HFF-Myc (cell line): ENCODE data around the gene PRG3.

Experiments used
- DNase-seq: peaks from one replicate; pipeline ENCODE4 v3.0.0-alpha.2; 2011; ENCODE audit warnings: low read depth; ENCODE audit errors: extremely low read depth
- H3K4me3 ChIP-seq: replicated peaks from 2 replicates; pipeline ENCODE4 v1.5.1; 2011; ENCODE audit warnings: low read depth, mild to moderate bottlenecking, control low read depth, low read length
- TF ChIP-seq, protein P1 (sequence below): IDR thresholded peaks from 2 replicates; pipeline ENCODE4 v1.5.1; 2012; ENCODE audit warnings: mild to moderate bottlenecking, low read depth, low read length, control low read depth; ENCODE audit errors: missing control alignments

Gene PRG3

DNA sequence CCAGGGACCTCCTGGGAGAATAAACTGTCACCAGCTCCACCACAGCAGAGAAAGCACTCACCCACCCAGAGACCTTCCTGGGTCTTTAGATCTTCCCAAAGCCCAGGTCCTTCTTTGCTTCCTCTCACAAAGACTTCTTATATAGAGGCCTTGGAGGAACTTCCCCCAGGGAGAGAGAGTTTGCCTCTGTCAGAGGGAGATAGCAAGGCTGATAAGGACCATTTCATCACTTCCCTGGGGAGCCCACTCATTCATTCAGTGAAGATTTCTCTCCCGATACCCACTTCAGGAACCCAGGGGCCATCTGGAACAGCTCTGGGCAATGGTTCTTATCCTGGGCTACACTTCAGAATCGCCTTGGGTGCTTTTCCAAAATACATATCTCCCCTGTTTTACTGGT lies 9.6 kb upstream of the PRG3 start, which contains the start of gene PRG2:
PRG2 (minus strand) TSS at position 116 of the 400 bp plus-strand sequence. CDS start 706 bp downstream, outside the sequence.
- no peak within 1 kb of the TSS for H3K4me3 ChIP-seq
- DNase-seq = no peak
- TF ChIP-seq, protein P1, sequence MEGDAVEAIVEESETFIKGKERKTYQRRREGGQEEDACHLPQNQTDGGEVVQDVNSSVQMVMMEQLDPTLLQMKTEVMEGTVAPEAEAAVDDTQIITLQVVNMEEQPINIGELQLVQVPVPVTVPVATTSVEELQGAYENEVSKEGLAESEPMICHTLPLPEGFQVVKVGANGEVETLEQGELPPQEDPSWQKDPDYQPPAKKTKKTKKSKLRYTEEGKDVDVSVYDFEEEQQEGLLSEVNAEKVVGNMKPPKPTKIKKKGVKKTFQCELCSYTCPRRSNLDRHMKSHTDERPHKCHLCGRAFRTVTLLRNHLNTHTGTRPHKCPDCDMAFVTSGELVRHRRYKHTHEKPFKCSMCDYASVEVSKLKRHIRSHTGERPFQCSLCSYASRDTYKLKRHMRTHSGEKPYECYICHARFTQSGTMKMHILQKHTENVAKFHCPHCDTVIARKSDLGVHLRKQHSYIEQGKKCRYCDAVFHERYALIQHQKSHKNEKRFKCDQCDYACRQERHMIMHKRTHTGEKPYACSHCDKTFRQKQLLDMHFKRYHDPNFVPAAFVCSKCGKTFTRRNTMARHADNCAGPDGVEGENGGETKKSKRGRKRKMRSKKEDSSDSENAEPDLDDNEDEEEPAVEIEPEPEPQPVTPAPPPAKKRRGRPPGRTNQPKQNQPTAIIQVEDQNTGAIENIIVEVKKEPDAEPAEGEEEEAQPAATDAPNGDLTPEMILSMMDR = no peak

- H3K4me3 ChIP-seq = no peak overlapping the region
- DNase-seq = no peak
- TF ChIP-seq, protein P1 = no peak
Observed at GRCh38 chr11:57387289-57388030, 6.5 kb upstream of the PRG3 start.

DNA sequence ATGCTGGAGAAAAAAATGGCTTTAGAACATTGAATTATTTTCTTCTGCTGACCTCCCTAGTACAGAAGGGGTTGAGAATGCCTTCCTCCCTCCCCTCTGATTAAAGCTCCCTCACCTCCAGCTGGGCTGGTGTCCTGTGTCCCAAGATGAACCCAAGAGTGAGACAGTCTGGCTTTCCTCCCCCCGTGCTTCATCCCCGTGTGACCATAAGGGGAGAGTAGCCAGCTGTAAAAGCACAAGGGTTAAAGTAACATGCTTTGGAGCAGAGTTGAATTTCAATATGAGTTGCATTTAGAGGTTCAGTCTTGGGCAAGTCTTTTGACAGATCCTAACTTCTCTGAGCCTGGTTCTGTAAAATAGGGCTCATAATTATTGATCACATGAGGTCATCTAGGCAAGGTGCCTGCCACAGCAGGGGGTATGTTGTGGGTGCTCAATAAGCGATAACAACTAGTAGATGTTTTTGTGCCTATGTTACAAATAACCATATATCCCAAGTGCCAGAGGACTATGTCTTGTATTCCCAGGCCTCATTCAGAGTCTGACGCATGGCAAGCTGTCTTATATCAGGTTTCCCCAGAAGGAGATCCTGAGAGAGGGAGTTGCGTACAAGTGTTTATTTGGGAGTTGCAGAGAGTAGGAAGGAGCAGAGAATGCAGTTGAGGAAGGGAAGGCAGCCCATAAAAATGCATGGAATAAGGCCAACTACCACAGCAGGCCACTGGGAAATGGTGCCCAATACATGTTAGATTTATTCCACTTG lies 5.4 kb upstream of the PRG3 start:
- TF ChIP-seq, protein P1 = no peak
- H3K4me3 ChIP-seq = no peak overlapping the region
- no peak for DNase-seq

GRCh38 chr11:57379732-57380131 lies 1.2 kb downstream of the PRG3 start:
- DNase-seq = no peak

GRCh38 chr11:57378186-57378585 lies 2.8 kb downstream of the PRG3 start:
- TF ChIP-seq, protein P1 = no peak
- no peak for DNase-seq
- H3K4me3 ChIP-seq = no peak overlapping the region

More at GRCh38 chr11:57379732-57380131, 1.2 kb downstream of the PRG3 start:
- H3K4me3 ChIP-seq = no peak overlapping the region
- TF ChIP-seq, protein P1 = no peak

DNA sequence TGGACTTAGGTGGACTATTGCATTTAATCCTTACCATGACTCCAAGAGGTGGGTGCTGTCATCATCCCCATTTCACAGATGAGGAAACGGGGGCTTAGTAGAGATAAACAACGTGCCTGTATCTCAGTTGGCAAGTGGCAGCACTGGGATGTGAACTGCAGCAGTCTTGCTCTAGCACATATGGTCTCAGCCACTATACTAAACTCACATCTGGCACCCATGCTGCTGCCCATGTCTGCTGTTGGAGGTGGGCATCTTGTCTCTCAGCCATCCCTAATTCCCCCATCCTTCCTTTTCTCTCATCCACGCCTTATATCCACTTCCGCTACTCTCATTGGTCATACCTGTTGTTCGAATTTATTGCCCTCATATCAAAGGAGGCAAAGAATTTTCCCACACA lies 3.8 kb downstream of the PRG3 start:
- TF ChIP-seq, protein P1 = no peak
- H3K4me3 ChIP-seq = no peak overlapping the region
- DNase-seq = peak; percentile 43
